GM06990 (cell line): Measurements from ENCODE around the gene DPY19L1.
"Not testable (repeated sequence)": the region's sequence is repeated elsewhere in the genome, so short reads cannot be mapped to it uniquely, and the experiment has no call there.

Source experiments
- DNase-seq: peaks from one replicate; pipeline ENCODE4 v3.0.0-alpha.2; 2011; ENCODE audit not compliant: insufficient read length; ENCODE audit errors: extremely low read depth
- H3K27me3 ChIP-seq: replicated peaks from 2 replicates; pipeline ENCODE4 v1.6.0; 2011; ENCODE audit warnings: low read length; ENCODE audit not compliant: control insufficient read depth, insufficient read depth
- H3K36me3 ChIP-seq: 2 replicates; pipeline ENCODE4 v1.5.1; 2011; ENCODE audit warnings: low read length; ENCODE audit not compliant: control insufficient read depth, insufficient read depth
- H3K4me3 ChIP-seq: replicated peaks from 2 replicates; pipeline ENCODE4 v1.5.1; 2011; ENCODE audit warnings: low read depth, mild to moderate bottlenecking, control low read depth, low read length
- CTCF ChIP-seq: IDR thresholded peaks from 2 replicates; pipeline ENCODE4 v1.5.1; 2011; ENCODE audit warnings: low read length, control low read depth, mild to moderate bottlenecking, inconsistent platforms; ENCODE audit not compliant: insufficient read depth, poor library complexity, severe bottlenecking

The DPY19L1 gene

GRCh38 chr7:34931739-34932138, 105.5 kb downstream of the DPY19L1 start:
- no peak for TF ChIP-seq CTCF
- no peaks in the 10 kb centered on the region for H3K36me3 ChIP-seq
- no peaks in the 10 kb centered on the region for H3K27me3 ChIP-seq
- no peak for DNase-seq
- H3K4me3 ChIP-seq, result no peak overlapping the region

GRCh38 chr7:34929783-34930182, 107.5 kb downstream of the DPY19L1 start:
- H3K27me3 ChIP-seq, H3K4me3 ChIP-seq, H3K36me3 ChIP-seq, DNase-seq: not testable (repeated sequence)

- H3K36me3 ChIP-seq, result no peaks in the 10 kb centered on the region
- no peak overlapping the region for H3K4me3 ChIP-seq
- no peak for TF ChIP-seq CTCF
- no peaks in the 10 kb centered on the region for H3K27me3 ChIP-seq
- no peak for DNase-seq
Observed at GRCh38 chr7:34928560-34928959, 108.7 kb downstream of the DPY19L1 start.

GRCh38 chr7:34928052-34928451, 109.2 kb downstream of the DPY19L1 start:
- TF ChIP-seq CTCF, result peak; percentile 78
- DNase-seq, result no peak
- Histone ChIP-seq H3K4me3 (no peak overlapping the region), H3K27me3 (no peaks in the 10 kb centered on the region), H3K36me3 (no peaks in the 10 kb centered on the region)

- H3K4me3 ChIP-seq, H3K27me3 ChIP-seq, H3K36me3 ChIP-seq, DNase-seq: not testable (repeated sequence)
Observed at GRCh38 chr7:34920470-34920869, 116.8 kb downstream of the DPY19L1 start.

GRCh38 chr7:34919038-34919437, 118.2 kb downstream of the DPY19L1 start:
- not testable (repeated sequence) for DNase-seq, H3K36me3 ChIP-seq, H3K4me3 ChIP-seq, H3K27me3 ChIP-seq

- not testable (repeated sequence) for H3K27me3 ChIP-seq, H3K4me3 ChIP-seq, H3K36me3 ChIP-seq, DNase-seq
Observed at GRCh38 chr7:34918198-34918861, 119.0 kb downstream of the DPY19L1 start.

- not testable (repeated sequence) for H3K27me3 ChIP-seq, DNase-seq, H3K4me3 ChIP-seq, H3K36me3 ChIP-seq
Observed at GRCh38 chr7:34917515-34917914, 119.8 kb downstream of the DPY19L1 start.
